Measurements from ENCODE around the gene MBTPS1. TPM values are rescaled to one million over a fixed set of nuclear protein-coding genes. Genes with fewer than 3 reads are reported as not detected.

The MBTPS1 gene
- total RNA-seq, 2 donors from 2014 or later: 79.0 to 133 TPM

DNA sequence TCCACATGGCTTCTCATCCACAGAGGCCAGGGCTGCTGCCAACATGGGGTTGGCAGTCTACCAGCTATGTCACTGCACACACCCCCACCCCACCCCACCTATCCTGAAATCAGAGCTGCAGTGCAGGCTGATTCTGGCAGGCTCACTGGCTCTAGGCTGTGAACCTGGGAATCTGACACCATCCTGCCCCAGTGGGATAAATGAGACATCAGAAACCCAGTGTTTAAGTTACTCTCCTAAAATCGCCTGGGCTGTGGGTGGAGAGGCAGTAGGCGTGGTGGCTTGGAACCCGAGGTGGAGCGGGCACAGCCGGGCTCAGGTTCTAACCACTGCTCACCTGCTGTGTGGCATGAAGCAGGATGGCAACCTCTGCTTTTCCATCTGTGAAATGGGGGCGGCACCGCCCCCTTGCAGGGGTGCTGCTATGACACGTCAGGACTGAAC lies 79.7 kb downstream of the MBTPS1 start:
- Histone ChIP-seq H3K4me3 (no peak overlapping the region), H3K27me3 (replicated peaks; ENCODE audit: insufficient read depth) (peaks cover 6% of the 10 kb centered on the region), H3K27ac (no peak overlapping the region), H3K9me3 (no peaks in the 10 kb centered on the region), H3K36me3 (no peaks in the 10 kb centered on the region), H3K4me1 (replicated peaks) (no peaks in the 10 kb centered on the region)
- WGBS: 66% methylated on average over 8 of the region's 8 CpGs
- TF ChIP-seq, protein P1, sequence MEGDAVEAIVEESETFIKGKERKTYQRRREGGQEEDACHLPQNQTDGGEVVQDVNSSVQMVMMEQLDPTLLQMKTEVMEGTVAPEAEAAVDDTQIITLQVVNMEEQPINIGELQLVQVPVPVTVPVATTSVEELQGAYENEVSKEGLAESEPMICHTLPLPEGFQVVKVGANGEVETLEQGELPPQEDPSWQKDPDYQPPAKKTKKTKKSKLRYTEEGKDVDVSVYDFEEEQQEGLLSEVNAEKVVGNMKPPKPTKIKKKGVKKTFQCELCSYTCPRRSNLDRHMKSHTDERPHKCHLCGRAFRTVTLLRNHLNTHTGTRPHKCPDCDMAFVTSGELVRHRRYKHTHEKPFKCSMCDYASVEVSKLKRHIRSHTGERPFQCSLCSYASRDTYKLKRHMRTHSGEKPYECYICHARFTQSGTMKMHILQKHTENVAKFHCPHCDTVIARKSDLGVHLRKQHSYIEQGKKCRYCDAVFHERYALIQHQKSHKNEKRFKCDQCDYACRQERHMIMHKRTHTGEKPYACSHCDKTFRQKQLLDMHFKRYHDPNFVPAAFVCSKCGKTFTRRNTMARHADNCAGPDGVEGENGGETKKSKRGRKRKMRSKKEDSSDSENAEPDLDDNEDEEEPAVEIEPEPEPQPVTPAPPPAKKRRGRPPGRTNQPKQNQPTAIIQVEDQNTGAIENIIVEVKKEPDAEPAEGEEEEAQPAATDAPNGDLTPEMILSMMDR (IDR thresholded peaks at IDR 0.05): no peak
- TF ChIP-seq POLR2AphosphoS5 (IDR thresholded peaks at IDR 0.05) (no peak), POLR2A (IDR thresholded peaks at IDR 0.05) (no peak)
- no peak for DNase-seq (ENCODE audit: low spot score)
- intact Hi-C loops (cut with DNase I): no loop called here

DNA sequence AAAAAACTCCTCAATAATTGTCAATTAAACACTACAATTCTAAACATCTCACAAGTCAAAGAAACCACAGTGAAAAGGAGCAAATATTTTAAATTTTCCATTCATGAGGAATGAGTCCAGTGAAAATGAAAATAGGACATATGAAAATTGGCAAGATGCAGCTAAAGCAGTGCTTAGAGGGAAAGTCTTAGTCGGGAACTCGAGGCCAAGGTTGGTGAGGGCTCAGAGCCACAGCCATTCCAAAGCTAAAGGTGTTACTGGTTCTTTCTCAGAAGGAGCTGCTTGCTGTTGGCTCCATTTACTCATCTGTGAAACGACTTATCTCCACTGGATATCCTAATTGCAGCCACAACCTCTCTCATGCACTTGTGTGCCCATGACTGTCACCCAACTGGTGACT lies 80.6 kb downstream of the MBTPS1 start:
- no peak for DNase-seq (ENCODE audit: low spot score)
- Histone ChIP-seq H3K9me3 (no peaks in the 10 kb centered on the region), H3K27me3 (replicated peaks; ENCODE audit: insufficient read depth) (peaks cover 6% of the 10 kb centered on the region), H3K4me3 (no peak overlapping the region), H3K36me3 (no peaks in the 10 kb centered on the region), H3K27ac (no peak overlapping the region), H3K4me1 (replicated peaks) (no peaks in the 10 kb centered on the region)
- intact Hi-C loops (cut with DNase I): no loop called here
- TF ChIP-seq POLR2A (IDR thresholded peaks at IDR 0.05) (no peak), POLR2AphosphoS5 (IDR thresholded peaks at IDR 0.05) (no peak)
- TF ChIP-seq, protein P1 (IDR thresholded peaks at IDR 0.05): no peak
- WGBS: 91% methylated on average over 3 of the region's 3 CpGs

DNA sequence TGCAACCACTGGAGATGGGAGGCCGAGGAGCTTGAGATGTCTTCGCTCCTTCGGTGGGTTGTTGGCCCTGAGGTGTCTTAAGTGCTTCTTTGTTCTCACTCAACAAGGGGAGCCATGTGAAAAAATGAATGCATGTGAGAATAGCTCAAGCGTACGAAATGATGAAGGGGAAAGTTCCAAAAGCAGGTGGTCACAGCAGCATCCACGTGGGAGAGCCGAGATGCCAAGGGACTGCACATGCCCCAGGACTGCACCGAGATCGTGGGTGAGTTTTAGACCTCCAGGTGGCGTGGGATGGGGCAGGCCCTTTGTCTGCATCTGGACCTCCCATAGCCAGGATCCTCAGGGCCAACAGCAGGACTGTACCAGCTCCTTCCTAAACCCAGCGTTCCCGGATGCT lies 82.2 kb downstream of the MBTPS1 start:
- TF ChIP-seq POLR2A (IDR thresholded peaks at IDR 0.05) (no peak), POLR2AphosphoS5 (IDR thresholded peaks at IDR 0.05) (no peak)
- TF ChIP-seq, protein P1 (IDR thresholded peaks at IDR 0.05): no peak
- intact Hi-C loops (cut with DNase I): no loop called here
- H3K27me3 ChIP-seq (replicated peaks; ENCODE audit: insufficient read depth): no peaks in the 10 kb centered on the region
- H3K4me1 ChIP-seq (replicated peaks): no peaks in the 10 kb centered on the region
- DNase-seq (ENCODE audit: low spot score): no peak
- H3K4me3 ChIP-seq: no peak overlapping the region
- H3K36me3 ChIP-seq: no peaks in the 10 kb centered on the region
- 96% methylated on average over 12 of the region's 12 CpGs for WGBS
- H3K27ac ChIP-seq: no peak overlapping the region
- H3K9me3 ChIP-seq: no peaks in the 10 kb centered on the region

DNA sequence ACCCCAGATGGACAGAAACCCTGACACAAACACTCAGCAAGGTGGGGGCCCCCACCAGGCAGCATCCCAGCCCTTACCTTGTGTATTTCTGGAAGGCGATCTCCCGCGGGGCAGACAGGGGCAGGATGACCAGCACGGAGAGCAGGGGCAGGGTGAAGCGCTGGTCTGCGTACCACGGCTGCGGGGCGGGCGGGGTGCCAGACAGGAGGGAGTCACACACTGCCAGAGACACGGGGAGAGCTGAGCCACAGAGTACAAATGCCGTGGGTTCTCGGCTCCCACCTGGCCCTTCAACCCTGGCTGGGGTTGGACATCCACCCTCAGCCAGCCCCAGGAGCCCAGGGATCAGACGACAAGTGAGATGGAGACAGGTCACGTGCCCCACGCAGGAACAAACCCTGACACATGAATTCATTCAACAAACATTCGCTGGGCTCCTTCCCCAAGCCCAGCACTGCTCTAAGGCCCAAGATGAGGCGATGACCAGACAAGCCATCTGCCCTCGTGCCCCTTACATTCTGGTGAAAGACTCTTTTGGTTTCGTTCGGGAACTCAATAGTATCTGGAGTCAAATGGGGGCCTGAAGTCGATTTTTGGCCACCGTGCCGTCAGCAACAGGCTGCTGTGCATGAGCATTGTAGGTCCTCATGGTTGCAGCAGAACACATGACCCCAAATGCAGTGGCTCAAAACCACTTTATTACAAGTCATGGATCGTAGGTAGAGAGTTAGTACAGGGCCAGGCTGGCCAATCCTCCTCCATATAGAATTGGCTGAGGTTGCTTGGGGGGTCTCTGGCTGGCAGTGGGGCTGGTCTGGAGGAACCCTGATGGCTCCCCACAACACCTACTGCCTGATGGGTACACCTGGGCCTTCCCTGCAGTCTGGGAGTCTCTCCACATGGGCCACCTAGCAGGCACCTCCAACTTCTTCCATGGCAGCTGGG lies 83.2 kb downstream of the MBTPS1 start:
- H3K4me3 ChIP-seq: no peak overlapping the region
- 84% methylated on average over 25 of the region's 25 CpGs for WGBS
- no peaks in the 10 kb centered on the region for H3K9me3 ChIP-seq
- no peaks in the 10 kb centered on the region for H3K27me3 ChIP-seq (replicated peaks; ENCODE audit: insufficient read depth)
- no peak for DNase-seq (ENCODE audit: low spot score)
- H3K4me1 ChIP-seq (replicated peaks): no peaks in the 10 kb centered on the region
- intact Hi-C loops (cut with DNase I): no loop called here
- no peak overlapping the region for H3K27ac ChIP-seq
- no peaks in the 10 kb centered on the region for H3K36me3 ChIP-seq
- TF ChIP-seq POLR2A (IDR thresholded peaks at IDR 0.05) (no peak), POLR2AphosphoS5 (IDR thresholded peaks at IDR 0.05) (no peak)
- TF ChIP-seq, protein P1 (IDR thresholded peaks at IDR 0.05): no peak
